HG03139 (cell line): Measurements from ENCODE around the gene PACRG.

ENCODE experiments used
- ATAC-seq: cut with Tn5 transposase; IDR thresholded peaks from one replicate; pipeline ENCODE4 v1.9.1; 2021; ENCODE audit not compliant: unreplicated experiment

Gene PACRG

GRCh38 chr6:163260911-163261310 is 533.1 kb downstream of the PACRG start:
- no peak for ATAC-seq

DNA sequence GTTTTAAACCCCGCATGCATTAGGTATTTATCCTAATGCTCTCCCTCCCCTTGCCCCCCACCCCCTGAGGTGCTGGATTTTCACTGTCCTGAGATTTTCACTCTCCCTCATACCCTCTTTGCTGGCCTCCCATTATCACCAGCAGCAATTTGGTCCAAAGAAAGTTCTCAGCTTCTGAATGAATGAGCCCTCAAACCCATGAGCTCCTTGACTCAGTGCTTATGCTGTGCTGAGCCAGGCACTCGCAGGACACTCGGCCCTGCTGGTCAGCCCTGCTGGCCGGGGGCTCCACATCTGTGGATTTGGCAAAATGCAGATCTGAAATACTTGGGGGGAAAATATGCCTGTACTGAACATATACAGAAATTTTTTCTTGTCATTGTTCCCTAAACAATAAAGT is 533.6 kb downstream of the PACRG start:
- no peak for ATAC-seq

DNA sequence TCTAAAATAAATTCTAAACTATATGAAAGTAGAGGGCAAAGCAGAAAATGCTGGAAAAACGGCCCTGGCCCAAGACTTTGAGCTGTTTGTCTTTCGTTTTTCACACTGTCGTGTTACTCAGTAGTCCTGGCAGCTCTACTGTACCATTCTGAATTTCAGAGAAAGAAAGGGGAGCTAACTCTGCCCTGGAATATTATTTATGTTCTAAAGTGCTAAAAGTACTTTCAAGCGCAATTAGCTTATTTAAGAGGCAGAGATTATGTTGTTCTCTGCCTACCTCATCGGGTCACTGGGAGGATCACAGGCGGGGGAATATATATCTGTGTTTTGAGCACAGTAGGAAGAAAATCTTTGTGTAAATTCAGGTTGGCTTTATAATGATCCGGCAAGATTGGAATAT is 534.3 kb downstream of the PACRG start:
- ATAC-seq = no peak

GRCh38 chr6:163263196-163263595 is 535.4 kb downstream of the PACRG start:
- no peak for ATAC-seq

- no peak for ATAC-seq
These were observed 536.4 kb downstream of the PACRG start for GRCh38 chr6:163263998-163264661.

DNA sequence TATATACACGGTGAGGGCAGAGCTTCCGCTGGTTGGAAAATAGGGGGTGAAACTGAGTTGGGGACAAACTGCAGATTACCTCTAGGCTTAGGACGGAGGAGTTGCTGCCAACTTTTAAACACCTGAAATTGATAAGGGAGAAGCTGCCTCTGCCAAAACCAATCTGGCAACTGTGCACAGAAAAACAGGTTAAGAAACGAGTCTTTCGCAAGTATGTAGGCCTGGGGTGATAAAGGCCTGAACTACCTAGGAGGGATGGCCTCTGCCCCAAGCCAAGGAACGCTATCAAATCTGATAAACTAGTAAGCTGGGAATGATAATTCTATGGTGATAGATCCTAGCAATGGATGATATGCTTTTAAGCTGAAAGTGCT is 536.9 kb downstream of the PACRG start:
- no peak for ATAC-seq

GRCh38 chr6:163281634-163282033 is 553.9 kb downstream of the PACRG start:
- no peak for ATAC-seq

DNA sequence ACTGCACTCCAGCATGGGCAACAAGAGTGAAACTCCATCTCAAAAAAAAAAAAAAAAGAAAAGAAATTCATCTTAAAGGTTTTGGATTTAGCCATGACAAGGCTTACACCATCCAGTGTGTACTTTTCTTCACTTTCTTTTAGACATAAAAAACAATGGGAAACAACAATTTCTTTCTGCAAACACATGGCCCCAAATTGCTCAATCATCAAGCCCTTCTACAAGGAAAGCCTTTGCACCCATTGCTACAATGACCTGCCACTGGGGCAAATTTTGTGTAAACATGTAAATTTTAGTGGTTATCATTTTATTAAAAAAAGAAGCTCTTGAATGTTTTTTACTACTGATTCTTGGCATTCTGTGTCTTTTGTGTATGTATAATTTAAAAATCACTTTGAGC is 554.9 kb downstream of the PACRG start:
- no peak for ATAC-seq

GRCh38 chr6:163284151-163284550 is 556.4 kb downstream of the PACRG start:
- ATAC-seq = no peak

DNA sequence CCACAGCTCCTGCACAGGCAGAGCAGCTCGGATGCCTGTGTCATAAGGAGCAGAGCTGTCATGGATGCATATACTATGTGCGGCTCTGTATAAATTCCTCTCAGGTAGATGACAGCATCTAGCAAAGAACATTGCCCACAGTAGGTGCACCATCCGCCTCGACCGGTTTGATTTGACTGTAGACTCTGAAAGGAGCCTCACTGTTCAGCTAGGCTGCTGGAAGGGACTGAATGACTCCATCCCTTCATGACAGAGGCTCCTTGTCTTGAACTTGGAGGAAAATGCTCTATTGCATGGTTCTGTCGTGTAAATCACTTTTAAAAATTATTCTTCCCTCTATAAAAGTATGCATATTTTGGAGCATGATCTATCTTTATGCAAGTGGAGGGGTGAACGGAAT is 557.9 kb downstream of the PACRG start:
- ATAC-seq = no peak

GRCh38 chr6:163287626-163288025 is 559.9 kb downstream of the PACRG start:
- ATAC-seq = no peak

DNA sequence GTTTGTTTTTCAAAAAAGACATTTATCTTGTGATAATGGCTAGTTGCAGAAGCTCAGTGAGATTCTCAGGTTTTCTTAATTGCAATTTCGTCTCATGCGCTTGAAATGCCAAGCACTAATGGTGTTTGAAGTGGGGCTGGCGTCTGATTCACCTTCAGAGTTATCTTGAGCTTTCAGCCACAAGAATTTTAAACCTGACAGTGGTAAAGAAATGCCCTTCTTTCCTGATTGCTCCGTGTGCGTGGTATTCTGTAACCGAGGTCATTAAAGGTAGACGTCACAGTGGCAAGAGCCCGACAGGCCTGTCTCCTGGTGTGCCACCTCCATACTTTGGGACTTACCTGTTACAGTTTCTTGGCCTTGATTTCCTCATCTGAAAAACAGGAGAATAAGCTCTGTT is 560.3 kb downstream of the PACRG start:
- ATAC-seq = no peak

DNA sequence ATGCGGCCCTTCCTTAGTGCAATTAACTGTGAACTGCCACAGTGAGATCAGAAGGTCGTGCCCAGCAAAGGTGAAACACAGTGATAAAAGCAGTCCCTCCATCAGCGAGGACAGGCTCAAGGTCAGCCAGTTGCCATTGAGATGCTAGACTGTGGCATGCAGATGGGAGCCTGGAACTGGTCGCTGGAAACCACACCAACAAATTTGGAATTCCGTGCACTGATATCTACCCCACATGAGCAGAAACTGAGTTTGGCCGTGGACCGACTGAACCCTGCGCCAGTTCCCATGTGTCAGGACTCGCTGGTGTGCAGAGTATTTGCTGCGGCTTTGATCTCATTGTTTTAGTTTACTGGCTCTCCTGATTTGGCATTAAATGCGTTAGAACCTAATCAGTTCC is 561.1 kb downstream of the PACRG start:
- no peak for ATAC-seq

GRCh38 chr6:163289447-163289846 is 561.7 kb downstream of the PACRG start:
- ATAC-seq = no peak

- no peak for ATAC-seq
These were observed 562.9 kb downstream of the PACRG start for GRCh38 chr6:163290545-163291274.

GRCh38 chr6:163291622-163292021 is 563.8 kb downstream of the PACRG start:
- no peak for ATAC-seq

- ATAC-seq = no peak
These were observed 565.5 kb downstream of the PACRG start for GRCh38 chr6:163293286-163293685.

GRCh38 chr6:163294734-163295133 is 567.0 kb downstream of the PACRG start:
- ATAC-seq = no peak

DNA sequence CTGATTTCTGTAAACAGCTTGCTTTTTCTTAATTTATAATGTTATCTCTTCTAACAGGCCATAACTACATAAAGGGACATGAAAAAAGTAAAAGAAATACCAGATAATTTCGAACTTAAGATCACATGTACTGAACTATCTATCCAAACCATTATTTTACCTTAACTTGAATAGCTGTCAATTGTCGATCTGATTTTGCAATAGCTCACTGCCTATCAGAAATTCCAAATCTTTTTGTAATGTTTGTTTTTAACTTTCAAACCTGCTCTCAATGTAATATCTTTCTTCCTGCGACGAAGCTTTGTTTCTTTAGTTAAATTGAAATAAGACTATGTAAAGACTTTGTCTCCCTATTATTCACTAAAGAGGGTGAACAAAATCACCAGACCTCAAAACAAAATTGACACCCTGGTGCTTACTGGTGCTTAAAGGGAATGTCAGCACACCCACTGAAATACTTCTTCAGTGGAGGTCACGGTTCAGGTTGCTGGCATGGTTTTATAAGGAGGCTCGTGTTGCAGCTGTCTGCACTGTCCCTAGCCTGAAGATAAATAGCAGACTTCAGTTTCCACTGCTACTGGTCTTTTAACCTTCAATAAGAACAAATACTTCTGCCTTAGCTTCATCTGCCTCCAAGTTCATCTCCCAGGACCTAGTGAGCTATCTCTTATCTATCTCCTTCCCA is 569.2 kb downstream of the PACRG start:
- no peak for ATAC-seq

- no peak for ATAC-seq
These were observed 570.5 kb downstream of the PACRG start for GRCh38 chr6:163298079-163298830.

- ATAC-seq = no peak
These were observed 573.1 kb downstream of the PACRG start for GRCh38 chr6:163300838-163301237.
